H1 (cell line): Measurements from ENCODE around the gene RELA. TPM values are rescaled to one million over a fixed set of nuclear protein-coding genes. Genes with fewer than 3 reads are reported as not detected.
A peak's percentile ranks its signal among the peaks of the same experiment; 100 is the strongest.

Source experiments
- CTCF ChIA-PET: fragments of 300-600 bp; sonication (Branson Sonifier 250); formaldehyde crosslinking; loops from one replicate; lab custom pipeline; 2021; ENCODE audit not compliant: partially characterized antibody; lab: Charles Lee
- POLR2A ChIA-PET: fragments of 300-600 bp; sonication (Branson Sonifier 250); formaldehyde crosslinking; loops from one replicate; lab custom pipeline; 2021; ENCODE audit warnings: inconsistent platforms; ENCODE audit not compliant: partially characterized antibody; lab: Charles Lee
- DNase-seq, 2 experiments: peaks; one replicate each; pipeline versions ENCODE4 v3.0.0 to v3.0.0-alpha.2; 2010 to 2022; ENCODE audit warnings: low spot score in 2 of 2, low read depth in 1 of 2, mixed read lengths in 1 of 2
- FAIRE-seq: peaks from 2 replicates; lab custom pipeline; 2011; peaks lifted over from hg19 to GRCh38; lab: Jason Lieb, UNC
- H2AFZ ChIP-seq: 2 replicates; pipeline ENCODE4 v1.8.1; 2012; ENCODE audit warnings: low read length, inconsistent platforms
- H2AK5ac ChIP-seq: 2 replicates; pipeline ENCODE4 v1.6.1; 2013; ENCODE audit warnings: low read depth, low read length
- H2BK120ac ChIP-seq: replicated peaks from 2 replicates; pipeline ENCODE3; 2013; ENCODE audit warnings: low read depth, low read length, inconsistent platforms
- H2BK12ac ChIP-seq: 2 replicates; pipeline ENCODE4 v1.6.1; 2013; ENCODE audit warnings: low read depth, low read length
- H2BK15ac ChIP-seq: 2 replicates; pipeline ENCODE4 v1.6.1; 2013; ENCODE audit warnings: low read length
- H2BK20ac ChIP-seq: 2 replicates; pipeline ENCODE4 v1.6.1; 2013; ENCODE audit warnings: low read length
- H2BK5ac ChIP-seq: 2 replicates; pipeline ENCODE4 v1.6.1; 2013; ENCODE audit warnings: low read depth, low read length
- H3K14ac ChIP-seq: 2 replicates; pipeline ENCODE4 v1.6.1; 2013; ENCODE audit warnings: inconsistent platforms; ENCODE audit not compliant: insufficient read length
- H3K18ac ChIP-seq: 2 replicates; pipeline ENCODE4 v1.6.1; 2013; ENCODE audit warnings: low read length; ENCODE audit errors: extremely low read depth
- H3K23ac ChIP-seq: 2 replicates; pipeline ENCODE4 v1.6.1; 2013; ENCODE audit warnings: inconsistent platforms; ENCODE audit not compliant: insufficient read length
- H3K23me2 ChIP-seq: 2 replicates; pipeline ENCODE4 v1.6.1; 2013; ENCODE audit warnings: low read depth, low read length
- H3K27ac ChIP-seq: 2 replicates; pipeline ENCODE4 v1.6.1; 2011; ENCODE audit warnings: low read depth, low read length, inconsistent platforms
- H3K27me3 ChIP-seq, 4 experiments: replicated peaks in 1 of 4; 1 replicate in 1 of 4; 2 replicates in 3 of 4; pipeline versions ENCODE4 v1.6.1 to v1.8.1; 2011 to 2013; ENCODE audit warnings: low read length in 3 of 4, mild to moderate bottlenecking in 3 of 4, inconsistent platforms in 2 of 4, mixed read lengths in 2 of 4, moderate library complexity in 1 of 4; ENCODE audit not compliant: control insufficient read depth in 3 of 4, insufficient read depth in 3 of 4; ENCODE audit errors: extremely low read depth in 1 of 4
- H3K36me3 ChIP-seq, 4 experiments: 2 replicates each; pipeline versions ENCODE4 v1.6.1 to v1.8.1; 2011 to 2013; ENCODE audit warnings: mild to moderate bottlenecking in 4 of 4, low read length in 3 of 4, moderate library complexity in 2 of 4, control low read depth in 1 of 4, inconsistent platforms in 1 of 4; ENCODE audit not compliant: insufficient read depth in 4 of 4, control insufficient read depth in 2 of 4
- H3K4ac ChIP-seq: replicated peaks from 2 replicates; pipeline ENCODE3; 2013; ENCODE audit warnings: low read length, low read depth, mixed read lengths, inconsistent platforms; ENCODE audit not compliant: insufficient read length
- H3K4me1 ChIP-seq, 4 experiments: replicated peaks in 1 of 4; 1 replicate in 1 of 4; 2 replicates in 3 of 4; pipeline versions ENCODE4 v1.6.1 to v1.8.1; 2011 to 2013; ENCODE audit warnings: low read length in 3 of 4, inconsistent platforms in 2 of 4, mixed read lengths in 1 of 4; ENCODE audit not compliant: insufficient read depth in 4 of 4, control insufficient read depth in 3 of 4
- H3K4me2 ChIP-seq, 2 experiments: 2 replicates each; pipeline versions ENCODE4 v1.6.1 to v1.8.1; 2011 to 2013; ENCODE audit warnings: low read depth in 2 of 2, low read length in 2 of 2, control low read depth in 1 of 2, inconsistent platforms in 1 of 2, mild to moderate bottlenecking in 1 of 2; ENCODE audit not compliant: insufficient read depth in 1 of 2
- H3K4me3 ChIP-seq, 4 experiments: fragments of 200-600, 300-600 bp in 1 of 4; sonication (generic), shearing (Covaris generic), sonication (Bioruptor Twin) in 1 of 4; 2 replicates each; pipeline versions ENCODE4 v1.5.1 to v1.8.1; 2011 to 2016; ENCODE audit warnings: low read length in 4 of 4, low read depth in 3 of 4, control low read depth in 2 of 4, inconsistent platforms in 2 of 4, mild to moderate bottlenecking in 2 of 4, mixed read lengths in 1 of 4, moderate library complexity in 1 of 4; ENCODE audit not compliant: insufficient read depth in 2 of 4; ENCODE audit errors: extremely low read depth in 1 of 4
- H3K56ac ChIP-seq: replicated peaks from 2 replicates; pipeline ENCODE3; 2013; ENCODE audit warnings: low read depth, mild to moderate bottlenecking, mixed read lengths, low read length, inconsistent platforms; ENCODE audit not compliant: insufficient read length
- H3K79me1 ChIP-seq: 2 replicates; pipeline ENCODE4 v1.6.1; 2013; ENCODE audit warnings: low read depth, low read length, control low read depth
- H3K79me2 ChIP-seq, 2 experiments: 2 replicates each; pipeline versions ENCODE4 v1.6.1 to v1.8.1; 2012 to 2013; ENCODE audit warnings: low read length in 2 of 2, mild to moderate bottlenecking in 2 of 2, inconsistent platforms in 1 of 2; ENCODE audit not compliant: insufficient read depth in 2 of 2, control insufficient read depth in 1 of 2
- H3K9ac ChIP-seq, 4 experiments: replicated peaks in 1 of 4; 1 replicate in 1 of 4; 2 replicates in 3 of 4; pipeline versions ENCODE4 v1.6.1 to v1.8.1; 2011 to 2013; ENCODE audit warnings: low read depth in 3 of 4, low read length in 3 of 4, control low read depth in 2 of 4, mild to moderate bottlenecking in 2 of 4, moderate library complexity in 2 of 4, inconsistent platforms in 1 of 4; ENCODE audit errors: extremely low read depth in 1 of 4
- H3K9me3 ChIP-seq, 2 experiments: 2 replicates each; pipeline versions ENCODE4 v1.6.1 to v1.8.1; 2012 to 2013; ENCODE audit warnings: mild to moderate bottlenecking in 2 of 2, moderate library complexity in 2 of 2, control low read depth in 1 of 2, inconsistent platforms in 1 of 2, low read depth in 1 of 2, low read length in 1 of 2, mixed read lengths in 1 of 2; ENCODE audit not compliant: insufficient read depth in 2 of 2
- H4K20me1 ChIP-seq, 2 experiments: replicated peaks in 1 of 2; 2 replicates each; pipeline versions ENCODE3 to v1.8.1; 2011 to 2013; ENCODE audit warnings: inconsistent platforms in 2 of 2, low read length in 2 of 2, mild to moderate bottlenecking in 1 of 2; ENCODE audit not compliant: insufficient read depth in 2 of 2, control insufficient read depth in 1 of 2
- H4K5ac ChIP-seq: 2 replicates; pipeline ENCODE4 v1.6.1; 2013; ENCODE audit warnings: low read length, low read depth, mixed read lengths, inconsistent platforms; ENCODE audit not compliant: insufficient read length
- H4K8ac ChIP-seq: 2 replicates; pipeline ENCODE4 v1.8.0; 2013; ENCODE audit warnings: mild to moderate bottlenecking, moderate library complexity, low read length, inconsistent platforms; ENCODE audit not compliant: insufficient read depth; ENCODE audit errors: extremely low read depth
- H4K91ac ChIP-seq: replicated peaks from 2 replicates; pipeline ENCODE3; 2013; ENCODE audit warnings: low read length, mixed read lengths, inconsistent platforms; ENCODE audit not compliant: insufficient read length
- ASH2L ChIP-seq: fragments of 200-600, 300-600 bp; sonication (generic); IDR thresholded peaks from one replicate; pipeline ENCODE4 v1.7.1; 2017; ENCODE audit warnings: low read length
- BACH1 ChIP-seq: IDR thresholded peaks from 2 replicates; pipeline ENCODE4 v1.6.1; 2012; ENCODE audit warnings: low read length, improper control_type of control experiment
- CBX8 ChIP-seq: fragments of 300-800, 300-1000 bp; sonication (generic); IDR thresholded peaks from 2 replicates; pipeline ENCODE4 v1.7.1; 2016; ENCODE audit warnings: low read depth, low read length, borderline replicate concordance
- CREB1 ChIP-seq: IDR thresholded peaks from 2 replicates; pipeline ENCODE4 v1.6.1; 2012; ENCODE audit warnings: inconsistent platforms
- HDAC2 ChIP-seq, 2 experiments: fragments of 300-600 bp in 1 of 2; sonication (generic) in 1 of 2; IDR thresholded peaks; 2 replicates each; pipeline ENCODE4 v1.6.1; 2011 to 2012; ENCODE audit warnings: low read depth in 2 of 2, low read length in 2 of 2, mild to moderate bottlenecking in 2 of 2, moderate library complexity in 2 of 2, borderline replicate concordance in 1 of 2, inconsistent platforms in 1 of 2
- POLR2A ChIP-seq, 2 experiments: IDR thresholded peaks; 1 replicate in 1 of 2; 2 replicates in 1 of 2; pipeline ENCODE4 v1.6.1; 2011; ENCODE audit warnings: low read depth in 2 of 2, low read length in 2 of 2, mild to moderate bottlenecking in 2 of 2; ENCODE audit errors: control extremely low read depth in 1 of 2
- RBBP5 ChIP-seq: IDR thresholded peaks from 2 replicates; pipeline ENCODE4 v1.7.1; 2012; ENCODE audit warnings: low read depth, mild to moderate bottlenecking, inconsistent platforms, low read length, moderate library complexity, borderline replicate concordance
- RXRA ChIP-seq: IDR thresholded peaks from 2 replicates; pipeline ENCODE4 v1.6.1; 2011; ENCODE audit warnings: low read depth, mild to moderate bottlenecking, low read length, moderate library complexity; ENCODE audit not compliant: insufficient read depth
- SIRT6 ChIP-seq: IDR thresholded peaks from one replicate; pipeline ENCODE4 v1.7.1; 2012; ENCODE audit warnings: low read length, inconsistent platforms
- WGBS, 2 experiments: shearing (Covaris generic) in 1 of 2; methylation state at CpG; one replicate each; pipeline versions ENCODE4 v1.1.6 to v1.1.7; 2013 to 2015; ENCODE audit warnings: low lambda C conversion rate in 2 of 2, mixed read lengths in 2 of 2, inconsistent platforms in 1 of 2, low coverage in 1 of 2, missing lambda C conversion rate in 1 of 2; ENCODE audit not compliant: insufficient replicate concordance in 2 of 2, insufficient coverage in 1 of 2, insufficient read length in 1 of 2; ENCODE audit errors: extremely low coverage in 1 of 2, missing lambda C conversion rate in 1 of 2; 5-methylcytosine and 5-hydroxymethylcytosine counted together
- polyA plus RNA-seq, 7 experiments: library from polyadenylated mRNA; depleted of rRNA in 3 of 7; stranded (reverse) in 5 of 7; unstranded in 2 of 7; fragments of >200 nt in 5 of 7; fragments of 200-250 nt in 2 of 7; gene quantifications; 1 replicate in 5 of 7; 2 replicates in 1 of 7; 4 replicates in 1 of 7; pipeline versions ENCODE4 v1.2.1 to v1.2.3, GENCODE V29; 2011 to 2013; ENCODE audit warnings: missing spikeins in 2 of 7, mixed read lengths in 2 of 7
- total RNA-seq: library from RNA; stranded (reverse); fragmentation: NEBNext Ultra II Directional; extraction: Animal tissue kit (Norgen Biotek cat#: 25700); gene quantifications from 2 replicates; pipeline ENCODE4 v1.2.1, GENCODE V29; 2021

RELA gene
- total and polyA plus RNA-seq, 2 of the 8 experiments (the other 6 are each of a cell fraction or from before 2014, with no cell fraction given): 21.9 to 27.5 TPM

DNA sequence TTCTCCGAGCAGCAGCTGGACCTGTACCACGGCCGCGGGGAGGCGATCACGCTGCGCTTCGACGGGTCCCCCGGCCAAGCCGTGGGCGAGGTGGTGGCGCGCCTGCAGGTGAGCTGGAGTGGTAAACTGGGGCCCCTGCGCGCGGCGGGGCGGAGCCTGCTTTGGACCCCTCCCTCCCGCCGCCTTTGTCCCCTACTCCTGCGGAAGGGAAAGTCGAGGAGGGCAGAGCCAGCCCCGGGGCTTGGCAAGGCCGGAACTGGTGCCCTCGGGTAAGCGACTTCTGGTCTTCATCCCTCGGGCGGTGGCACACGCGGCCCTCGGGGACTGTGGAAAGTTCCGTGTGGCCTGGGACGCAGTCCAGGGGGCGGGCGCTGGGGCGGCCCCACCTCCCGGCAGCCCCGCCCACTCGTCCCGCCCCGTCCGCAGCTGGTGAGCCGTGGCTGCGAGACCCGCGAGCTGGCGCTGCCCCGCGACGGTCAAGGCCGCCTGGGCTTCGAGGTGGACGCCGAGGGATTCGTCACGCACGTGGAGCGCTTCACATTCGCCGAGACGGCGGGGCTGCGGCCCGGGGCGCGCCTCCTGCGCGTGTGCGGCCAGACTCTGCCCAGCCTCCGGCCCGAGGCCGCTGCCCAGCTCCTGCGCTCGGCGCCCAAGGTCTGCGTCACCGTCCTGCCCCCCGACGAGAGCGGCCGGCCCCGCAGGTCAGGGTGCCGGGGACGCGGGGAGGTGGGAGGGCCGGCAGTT lies 15.6 kb downstream of the RELA start:
- no peak overlapping the region for H2BK120ac ChIP-seq
- no peak overlapping the region for H2AK5ac ChIP-seq
- peaks cover 11% of the 10 kb centered on the region; the same call in 1 of the 2 replicates for H3K23me2 ChIP-seq
- peak overlapping the region; percentile 85 for H4K91ac ChIP-seq
- H2BK15ac ChIP-seq: peak overlapping the region; percentile 97; the same call in 1 of the 2 replicates
- H3K4me3 ChIP-seq: peak overlapping the region; percentile 52 to 70 (median 68)
- H3K56ac ChIP-seq: peak overlapping the region; percentile 75
- H3K4ac ChIP-seq: no peak overlapping the region
- no peak overlapping the region for H3K14ac ChIP-seq
- peaks cover 0 to 3% (median 0%) of the 10 kb centered on the region in 4 experiments; a peak in 1 of 8 replicates for H3K36me3 ChIP-seq
- peaks cover 1% of the 10 kb centered on the region; the same call in 1 of the 2 replicates for H3K79me1 ChIP-seq
- H3K4me1 ChIP-seq: peaks cover 0 to 20% (median 10%) of the 10 kb centered on the region in 4 experiments; a peak in 6 of 7 replicates
- H4K20me1 ChIP-seq: peaks cover 2 to 18% of the 10 kb centered on the region in 2 experiments
- H3K4me2 ChIP-seq: peak overlapping the region; percentile 55 to 82
- no peak overlapping the region for H2BK20ac ChIP-seq
- DNase-seq (peak in 1 of 2 experiments; percentile 89), FAIRE-seq (no peak)
- peak overlapping the region; percentile 35; the same call in 1 of the 2 replicates for H2BK5ac ChIP-seq
- H3K27ac ChIP-seq: peak overlapping the region; percentile 35; the same call in 1 of the 2 replicates
- peak overlapping the region in 3 of 4 experiments; percentile 52 to 59 (median 54); a peak in 6 of 7 replicates for H3K9ac ChIP-seq
- H3K9me3 ChIP-seq: no peaks in the 10 kb centered on the region
- CTCF ChIA-PET: interaction anchor here (0.7 to 1.8 kb wide), 7 partner anchors 9 to 239 kb away, joined by 3 to 11 read pairs (median 3); partner anchors contain the start of gene SIPA1
- no peak overlapping the region for H3K23ac ChIP-seq
- H3K79me2 ChIP-seq: no peaks in the 10 kb centered on the region
- H4K8ac ChIP-seq: peak overlapping the region; percentile 90
- peaks cover 0 to 8% (median 4%) of the 10 kb centered on the region in 4 experiments; a peak in 3 of 7 replicates for H3K27me3 ChIP-seq
- no peak overlapping the region for H2BK12ac ChIP-seq
- peak overlapping the region; percentile 92 for H4K5ac ChIP-seq
- H3K18ac ChIP-seq: peak overlapping the region; percentile 97
- 15% methylated on average over 21 of the region's 87 CpGs; no CpG with 5 or more reads in 1 of the 2 experiments for WGBS, 2 experiments
- POLR2A ChIA-PET: interaction anchor here (0.8 to 7.5 kb wide), 12 partner anchors 9 to 213 kb away, joined by 3 to 58 read pairs (median 4); partner anchors contain the start of genes MUS81, RELA and SIPA1
- H2AFZ ChIP-seq: peak overlapping the region; percentile 92; the same call in 1 of the 2 replicates
- TF ChIP-seq CBX8: no peak
- peak; percentile 42; the same call in 1 of the 2 replicates for TF ChIP-seq BACH1
- no peak for TF ChIP-seq RBBP5
- TF ChIP-seq CREB1: peak; percentile 84
- no peak for TF ChIP-seq SIRT6
- no peak for TF ChIP-seq RXRA
- TF ChIP-seq POLR2A (IDR thresholded peaks at IDR 0.05; ENCODE audit: control extremely low read depth in 1 of 2, low read depth in 2 of 2, low read length in 2 of 2): peak in 1 of 2 experiments; percentile 68; a peak in 1 of 3 replicates
- TF ChIP-seq HDAC2 (IDR thresholded peaks at IDR 0.05; ENCODE audit: borderline replicate concordance in 1 of 2, low read depth in 2 of 2, low read length in 2 of 2): peak in 1 of 2 experiments; percentile 23; a peak in 1 of 4 replicates
- TF ChIP-seq ASH2L: peak; percentile 45
